Gastrocnemius medialis (tissue), 4 donors: ENCODE measurements around the gene GADD45G.
A peak's percentile ranks its signal among the peaks of the same experiment; 100 is the strongest.

Experiments used
- CTCF ChIP-seq, 5 experiments: fragments of 450-650 bp in 3 of 5; fragments of 200-600 bp in 2 of 5; sonication (generic) in 2 of 5; IDR thresholded peaks in 4 of 5; conservative IDR thresholded peaks in 1 of 5; 1 replicate in 4 of 5; 2 replicates in 1 of 5; pipeline ENCODE4 v1.5.1; 2016 to 2019; ENCODE audit warnings: antibody characterized with exemption in 5 of 5, mild to moderate bottlenecking in 3 of 5, moderate library complexity in 3 of 5
- POLR2A ChIP-seq, 2 donors: fragments of 450-650 bp; IDR thresholded peaks; one replicate each; pipeline ENCODE4 v1.6.1; 2017; ENCODE audit warnings: antibody characterized with exemption in 2 of 2, mild to moderate bottlenecking in 2 of 2, moderate library complexity in 2 of 2

- TF ChIP-seq CTCF (IDR thresholded peaks at IDR 0.05 in 4 of 5, conservative IDR thresholded peaks at IDR 0.05 in 1 of 5) (peak in 1 of 5 experiments; percentile 16), POLR2A (IDR thresholded peaks at IDR 0.05) (peak in 1 of 2 donors; percentile 10)
Measured at GRCh38 chr9:89606049-89606623, 1.3 kb downstream of the GADD45G start.
